Ishikawa (cell line): ENCODE results near the gene OVCH2.
A peak's percentile ranks its signal among the peaks of the same experiment; 100 is the strongest.

Experiments
- CEBPB ChIP-seq: IDR thresholded peaks from 2 replicates; pipeline ENCODE4 v1.6.1; 2012
- CREB1 ChIP-seq: IDR thresholded peaks from 2 replicates; pipeline ENCODE4 v1.6.1; 2012; ENCODE audit warnings: low read depth
- EGR1 ChIP-seq: IDR thresholded peaks from 2 replicates; pipeline ENCODE4 v1.6.1; 2012
- EP300 ChIP-seq: IDR thresholded peaks from 2 replicates; pipeline ENCODE4 v1.6.1; 2012; ENCODE audit warnings: borderline replicate concordance
- FOXM1 ChIP-seq: IDR thresholded peaks from 2 replicates; pipeline ENCODE4 v1.6.1; 2012; ENCODE audit warnings: low read depth, borderline replicate concordance
- MAX ChIP-seq: IDR thresholded peaks from 2 replicates; pipeline ENCODE4 v1.6.1; 2012
- NFIC ChIP-seq: IDR thresholded peaks from 2 replicates; pipeline ENCODE4 v1.6.1; 2012
- RAD21 ChIP-seq: IDR thresholded peaks from 2 replicates; pipeline ENCODE4 v1.6.1; 2012; ENCODE audit warnings: low read depth
- REST ChIP-seq: IDR thresholded peaks from 2 replicates; pipeline ENCODE4 v1.6.1; 2012; ENCODE audit warnings: low read depth, mild to moderate bottlenecking
- TAF1 ChIP-seq: IDR thresholded peaks from 2 replicates; pipeline ENCODE4 v1.6.1; 2012; ENCODE audit warnings: low read depth, mild to moderate bottlenecking
- TCF12 ChIP-seq: IDR thresholded peaks from 2 replicates; pipeline ENCODE4 v1.6.1; 2012; ENCODE audit warnings: low read depth
- TEAD4 ChIP-seq: IDR thresholded peaks from 2 replicates; pipeline ENCODE4 v1.6.1; 2012
- USF1 ChIP-seq: IDR thresholded peaks from 2 replicates; pipeline ENCODE4 v1.6.1; 2012
- YY1 ChIP-seq: IDR thresholded peaks from 2 replicates; pipeline ENCODE4 v1.6.1; 2012; ENCODE audit warnings: low read depth
- ZBTB7A ChIP-seq: IDR thresholded peaks from 2 replicates; pipeline ENCODE4 v1.6.1; 2012; ENCODE audit warnings: low read depth

OVCH2 gene

GRCh38 chr11:7646866-7647265 is 59.4 kb downstream of the OVCH2 start:
- TF ChIP-seq EP300 (no peak), NFIC (no peak), TCF12 (no peak), TEAD4 (no peak), REST (no peak), MAX (no peak), FOXM1 (no peak), USF1 (no peak)

- TF ChIP-seq EP300 (no peak), TEAD4 (no peak), ZBTB7A (no peak), REST (no peak), CEBPB (no peak), CREB1 (no peak), EGR1 (no peak), MAX (no peak), FOXM1 (no peak), TAF1 (no peak), RAD21 (no peak), YY1 (no peak), USF1 (no peak), TCF12 (no peak), NFIC (no peak)
Measured at GRCh38 chr11:7645206-7645605, 61.1 kb downstream of the OVCH2 start.

DNA sequence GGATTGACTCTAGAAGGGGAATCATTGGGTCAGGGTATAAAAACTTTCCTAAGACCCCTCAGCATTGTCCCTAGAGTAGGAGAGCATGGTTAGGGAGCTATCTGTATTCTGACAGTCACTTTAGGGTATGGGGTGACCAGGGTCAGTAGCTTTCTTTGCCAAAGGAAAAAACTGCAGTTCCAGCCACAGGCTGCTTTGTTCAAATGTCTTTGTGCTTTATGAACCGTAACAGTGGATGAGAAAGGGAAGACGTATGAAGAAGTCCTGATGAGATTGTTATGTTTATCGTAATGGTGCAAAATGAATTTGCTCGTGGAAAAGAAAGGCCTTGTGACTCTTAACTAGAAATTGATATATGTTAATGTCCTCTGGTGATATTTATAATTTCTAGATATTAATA is 63.0 kb downstream of the OVCH2 start:
- TF ChIP-seq YY1 (no peak), EGR1 (no peak), EP300 (no peak), CREB1 (no peak), CEBPB (no peak), TEAD4 (no peak), NFIC (no peak), RAD21 (no peak), FOXM1 (no peak), TAF1 (no peak), MAX (no peak), TCF12 (no peak), ZBTB7A (no peak), USF1 (no peak), REST (no peak)

DNA sequence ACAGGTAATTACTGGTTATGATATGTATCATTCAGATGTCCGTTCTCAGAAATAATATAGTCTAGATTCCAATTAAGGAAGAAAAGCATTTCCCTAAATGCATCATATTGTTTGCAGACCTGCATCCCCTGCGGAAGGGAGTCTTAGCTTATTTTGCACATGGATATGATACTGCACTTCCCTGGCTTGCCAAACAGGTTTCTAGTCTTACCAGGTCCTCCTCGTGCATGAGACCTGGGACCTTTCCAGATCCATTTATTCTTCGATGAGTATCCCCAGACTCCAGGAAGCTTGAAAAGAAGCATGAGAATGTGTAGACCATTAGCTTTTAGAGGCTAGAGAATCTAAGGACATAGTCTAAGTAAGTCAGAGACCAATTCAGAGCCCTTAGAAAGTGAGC is 63.5 kb downstream of the OVCH2 start:
- TF ChIP-seq EP300: no peak
- no peak for TF ChIP-seq EGR1
- no peak for TF ChIP-seq FOXM1
- TF ChIP-seq MAX: 0 out of 2 replicates have a peak, but pooled peaks have one; percentile 23
- no peak for TF ChIP-seq TCF12
- TF ChIP-seq CEBPB: no peak
